OCI-M2 (cell line): ENCODE data around the gene TEP1.
"Not testable (repeated sequence)": the region's sequence is repeated elsewhere in the genome, so short reads cannot be mapped to it uniquely, and the experiment has no call there.

Source experiments
- DNase-seq: peaks from one replicate; lab custom pipeline; 2025; ENCODE audit not compliant: unreplicated experiment; lab: John Stamatoyannopoulos, UW

TEP1 gene

GRCh38 chr14:20391505-20391904 lies 21.8 kb downstream of the TEP1 start:
- no peak for DNase-seq

GRCh38 chr14:20388159-20388558 lies 25.1 kb downstream of the TEP1 start:
- DNase-seq, result no peak

GRCh38 chr14:20387576-20387975 lies 25.7 kb downstream of the TEP1 start:
- DNase-seq, result no peak

GRCh38 chr14:20386276-20386855 lies 26.9 kb downstream of the TEP1 start:
- DNase-seq, result no peak

- DNase-seq, result no peak
These were observed 28.4 kb downstream of the TEP1 start for GRCh38 chr14:20384886-20385285.

- no peak for DNase-seq
These were observed 29.0 kb downstream of the TEP1 start for GRCh38 chr14:20384321-20384720.

GRCh38 chr14:20383636-20384035 lies 29.7 kb downstream of the TEP1 start:
- no peak for DNase-seq

- DNase-seq, result no peak
These were observed 30.3 kb downstream of the TEP1 start for GRCh38 chr14:20383032-20383431.

GRCh38 chr14:20382526-20382925 lies 30.8 kb downstream of the TEP1 start:
- no peak for DNase-seq

GRCh38 chr14:20381341-20381740 lies 32.0 kb downstream of the TEP1 start:
- DNase-seq, result no peak

- DNase-seq, result no peak
These were observed 32.6 kb downstream of the TEP1 start for GRCh38 chr14:20380681-20381080.

GRCh38 chr14:20379743-20380142 lies 33.6 kb downstream of the TEP1 start:
- no peak for DNase-seq

- no peak for DNase-seq
These were observed 36.1 kb downstream of the TEP1 start for GRCh38 chr14:20377171-20377570.

GRCh38 chr14:20376071-20376588 lies 37.2 kb downstream of the TEP1 start:
- DNase-seq, result no peak

GRCh38 chr14:20375471-20375870 lies 37.8 kb downstream of the TEP1 start:
- no peak for DNase-seq

- DNase-seq, result no peak
These were observed 40.5 kb downstream of the TEP1 start for GRCh38 chr14:20372796-20373195.

- no peak for DNase-seq
These were observed 47.4 kb downstream of the TEP1 start for GRCh38 chr14:20365928-20366327.

- DNase-seq, result not testable (repeated sequence)
These were observed 54.8 kb downstream of the TEP1 start for GRCh38 chr14:20358474-20358873.

GRCh38 chr14:20356422-20356821 lies 56.9 kb downstream of the TEP1 start:
- no peak for DNase-seq

- DNase-seq, result no peak
These were observed 62.4 kb downstream of the TEP1 start for GRCh38 chr14:20350860-20351259.

- DNase-seq, result no peak
These were observed 63.0 kb downstream of the TEP1 start for GRCh38 chr14:20350282-20350681.

GRCh38 chr14:20347747-20348146 lies 65.6 kb downstream of the TEP1 start:
- no peak for DNase-seq

- no peak for DNase-seq
These were observed 66.6 kb downstream of the TEP1 start for GRCh38 chr14:20346713-20347112.
